ENCODE data around the gene EEF1A1. TPM values are rescaled to one million over a fixed set of nuclear protein-coding genes. Genes with fewer than 3 reads are reported as not detected.

The EEF1A1 gene
- total and polyA plus RNA-seq, 2 of the 8 experiments (the other 6 are each of a cell fraction or from before 2014, with no cell fraction given): 13,823 to 13,927 TPM

DNA sequence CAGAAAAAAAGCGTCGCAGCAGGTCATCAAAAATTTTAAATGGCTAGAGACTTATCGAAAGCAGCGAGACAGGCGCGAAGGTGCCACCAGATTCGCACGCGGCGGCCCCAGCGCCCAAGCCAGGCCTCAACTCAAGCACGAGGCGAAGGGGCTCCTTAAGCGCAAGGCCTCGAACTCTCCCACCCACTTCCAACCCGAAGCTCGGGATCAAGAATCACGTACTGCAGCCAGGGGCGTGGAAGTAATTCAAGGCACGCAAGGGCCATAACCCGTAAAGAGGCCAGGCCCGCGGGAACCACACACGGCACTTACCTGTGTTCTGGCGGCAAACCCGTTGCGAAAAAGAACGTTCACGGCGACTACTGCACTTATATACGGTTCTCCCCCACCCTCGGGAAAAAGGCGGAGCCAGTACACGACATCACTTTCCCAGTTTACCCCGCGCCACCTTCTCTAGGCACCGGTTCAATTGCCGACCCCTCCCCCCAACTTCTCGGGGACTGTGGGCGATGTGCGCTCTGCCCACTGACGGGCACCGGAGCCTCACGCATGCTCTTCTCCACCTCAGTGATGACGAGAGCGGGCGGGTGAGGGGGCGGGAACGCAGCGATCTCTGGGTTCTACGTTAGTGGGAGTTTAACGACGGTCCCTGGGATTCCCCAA lies at the start of gene EEF1A1 (continued):
- TF ChIP-seq SIRT6 (IDR thresholded peaks at IDR 0.05; ENCODE audit: low read length): peak; percentile 94
- no peak for TF ChIP-seq SP2 (IDR thresholded peaks at IDR 0.05; ENCODE audit: low read length)
- peak; percentile 82 for TF ChIP-seq CHD1 (IDR thresholded peaks at IDR 0.05; ENCODE audit: low read depth, low read length)
- TF ChIP-seq RXRA (IDR thresholded peaks at IDR 0.05; ENCODE audit: insufficient read depth, low read depth, low read length): no peak
- TF ChIP-seq GABPA (IDR thresholded peaks at IDR 0.05; ENCODE audit: borderline replicate concordance, insufficient read depth, low read length): no peak
- peak; percentile 93 for TF ChIP-seq CREB1 (IDR thresholded peaks at IDR 0.05)
- no peak for TF ChIP-seq CTBP2 (IDR thresholded peaks at IDR 0.05; ENCODE audit: borderline replicate concordance, insufficient read depth, insufficient read length, low read length)
- peak; percentile 94 for TF ChIP-seq SP1 (IDR thresholded peaks at IDR 0.05; ENCODE audit: low read depth, low read length)
- TF ChIP-seq NANOG (IDR thresholded peaks at IDR 0.05; ENCODE audit: insufficient read depth, low read depth, low read length, poor library complexity, severe bottlenecking): no peak
- TF ChIP-seq JUND (IDR thresholded peaks at IDR 0.05; ENCODE audit: low read length): no peak; the same call in 1 of the 2 replicates
- peak in 1 of 2 experiments; percentile 86 for TF ChIP-seq SIN3A (conservative IDR thresholded peaks at IDR 0.05 in 1 of 2, IDR thresholded peaks at IDR 0.05 in 1 of 2; ENCODE audit: low read depth in 1 of 2, low read length in 2 of 2)
- 0 out of 2 replicates have a peak, but pooled peaks have one; percentile 65 for TF ChIP-seq TCF12 (IDR thresholded peaks at IDR 0.05; ENCODE audit: low read depth, low read length)
- no peak for TF ChIP-seq SAP30 (IDR thresholded peaks at IDR 0.05; ENCODE audit: insufficient read depth, insufficient replicate concordance, low read length)
- TF ChIP-seq, protein P1, sequence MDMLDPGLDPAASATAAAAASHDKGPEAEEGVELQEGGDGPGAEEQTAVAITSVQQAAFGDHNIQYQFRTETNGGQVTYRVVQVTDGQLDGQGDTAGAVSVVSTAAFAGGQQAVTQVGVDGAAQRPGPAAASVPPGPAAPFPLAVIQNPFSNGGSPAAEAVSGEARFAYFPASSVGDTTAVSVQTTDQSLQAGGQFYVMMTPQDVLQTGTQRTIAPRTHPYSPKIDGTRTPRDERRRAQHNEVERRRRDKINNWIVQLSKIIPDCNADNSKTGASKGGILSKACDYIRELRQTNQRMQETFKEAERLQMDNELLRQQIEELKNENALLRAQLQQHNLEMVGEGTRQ (IDR thresholded peaks at IDR 0.05; ENCODE audit: low read length): no peak; the same call in 1 of the 2 replicates
- no peak for TF ChIP-seq EZH2 (IDR thresholded peaks at IDR 0.05; ENCODE audit: low read depth, low read length, severe bottlenecking)
- no peak for TF ChIP-seq KDM1A (IDR thresholded peaks at IDR 0.05; ENCODE audit: borderline replicate concordance, low read length)
- TF ChIP-seq, protein P2, sequence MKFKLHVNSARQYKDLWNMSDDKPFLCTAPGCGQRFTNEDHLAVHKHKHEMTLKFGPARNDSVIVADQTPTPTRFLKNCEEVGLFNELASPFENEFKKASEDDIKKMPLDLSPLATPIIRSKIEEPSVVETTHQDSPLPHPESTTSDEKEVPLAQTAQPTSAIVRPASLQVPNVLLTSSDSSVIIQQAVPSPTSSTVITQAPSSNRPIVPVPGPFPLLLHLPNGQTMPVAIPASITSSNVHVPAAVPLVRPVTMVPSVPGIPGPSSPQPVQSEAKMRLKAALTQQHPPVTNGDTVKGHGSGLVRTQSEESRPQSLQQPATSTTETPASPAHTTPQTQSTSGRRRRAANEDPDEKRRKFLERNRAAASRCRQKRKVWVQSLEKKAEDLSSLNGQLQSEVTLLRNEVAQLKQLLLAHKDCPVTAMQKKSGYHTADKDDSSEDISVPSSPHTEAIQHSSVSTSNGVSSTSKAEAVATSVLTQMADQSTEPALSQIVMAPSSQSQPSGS (IDR thresholded peaks at IDR 0.05; ENCODE audit: low read length): peak; percentile 91; the same call in 1 of the 2 replicates
